Right lobe of liver (tissue), 6 donors: ENCODE data around the gene FGFR3. TPM values are rescaled to one million over a fixed set of nuclear protein-coding genes. Genes with fewer than 3 reads are reported as not detected.

Source experiments
- ATAC-seq, 4 donors: fragments of 200-7000 bp; cut with Tn5 transposase; one replicate each; pipeline ENCODE4 v1.9.1; 2020; ENCODE audit warnings: mild to moderate bottlenecking in 4 of 4, moderate library complexity in 4 of 4
- DNase-seq, 3 donors: peaks; one replicate each; pipeline ENCODE4 v3.0.0-alpha.2; 2020
- H3K27ac ChIP-seq, 3 donors: fragments of 200-600 bp; one replicate each; pipeline ENCODE4 v1.8.0; 2022
- H3K27me3 ChIP-seq, 2 donors: fragments of 200-600 bp; one replicate each; pipeline ENCODE4 v1.8.0; 2022
- H3K36me3 ChIP-seq, 4 donors: fragments of 200-600 bp; sonication (generic) in 1 of 4; one replicate each; pipeline versions ENCODE4 v1.5.1 to v1.8.0; 2017 to 2022; ENCODE audit warnings: control low read depth in 1 of 4
- H3K4me1 ChIP-seq, 4 donors: fragments of 200-600 bp; sonication (generic) in 1 of 4; one replicate each; pipeline versions ENCODE4 v1.5.1 to v1.8.0; 2017 to 2022; ENCODE audit warnings: control low read depth in 1 of 4
- H3K4me3 ChIP-seq, 3 donors: fragments of 200-600 bp; one replicate each; pipeline ENCODE4 v1.8.0; 2022
- H3K9me3 ChIP-seq, 4 donors: fragments of 200-600 bp; sonication (generic) in 1 of 4; one replicate each; pipeline versions ENCODE4 v1.5.1 to v1.8.0; 2017 to 2022; ENCODE audit warnings: control low read depth in 1 of 4
- CTCF ChIP-seq, 4 donors: fragments of 200-600 bp in 3 of 4; fragments of 450-650 bp in 1 of 4; IDR thresholded peaks; one replicate each; pipeline versions ENCODE4 v1.5.1 to v1.8.0; 2016 to 2022; ENCODE audit warnings: antibody characterized with exemption in 4 of 4, mild to moderate bottlenecking in 2 of 4
- POLR2A ChIP-seq: fragments of 450-650 bp; IDR thresholded peaks from one replicate; pipeline ENCODE4 v1.6.1; 2017; ENCODE audit warnings: antibody characterized with exemption, mild to moderate bottlenecking
- WGBS: methylation state at CpG from one replicate; pipeline ENCODE4 v1.1.6; 2018; ENCODE audit warnings: low coverage, low lambda C conversion rate; ENCODE audit not compliant: insufficient coverage; ENCODE audit errors: missing lambda C conversion rate; 5-methylcytosine and 5-hydroxymethylcytosine counted together
- intact Hi-C, 2 donors: fragments of 100-400 bp; cut with DNase I; formaldehyde crosslinking; loops; one replicate each; pipeline versions ENCODE4 v1.11.2 to v1.14.1; 2022
- total RNA-seq, 6 experiments: library from RNA; depleted of rRNA in 2 of 6; stranded (reverse); fragments of >200 nt in 2 of 6; fragmentation: NEBNext Ultra II Directional in 3 of 6; extraction: Animal tissue kit (Norgen Biotek cat#: 25700) in 3 of 6; gene quantifications; one replicate each; pipeline versions ENCODE4 v1.1.0 to v1.2.4, GENCODE V29; 2016 to 2023
- donor health status: DM: no; HTN: yes; CAD: no.
- donor health status: DM: no; HTN: no; CAD: no.
- donor health status: DM: no; HTN: no; CAD: no.
- donor health status: DM: no; HTN: yes; CAD: no.
- donor health status: DM: no; HTN: yes; CAD: no.

FGFR3 gene
- total RNA-seq, 6 experiments from 2014 or later = 14.3 to 30.0 (median 25.7) TPM

GRCh38 chr4:1812720-1813119, 19.6 kb downstream of the FGFR3 start:
- WGBS = 78% methylated on average over 2 of the region's 11 CpGs
- Histone ChIP-seq H3K27ac (no peak overlapping the region), H3K9me3 (no peaks in the 10 kb centered on the region), H3K36me3 (peaks cover 0 to 28% (median 12%) of the 10 kb centered on the region in 4 donors), H3K4me1 (peaks cover 0 to 37% (median 8%) of the 10 kb centered on the region in 4 donors), H3K27me3 (no peaks in the 10 kb centered on the region), H3K4me3 (no peak overlapping the region)
- TF ChIP-seq CTCF (IDR thresholded peaks at IDR 0.05) = no peak
- TF ChIP-seq POLR2A = no peak
- DNase-seq = no peak
- intact Hi-C loops = loop anchor here in 1 of 2 donors (5.0 kb wide), 1 partner anchor 65 kb away; no protein-coding TSS in a partner anchor
- ATAC-seq = no peak

- H3K36me3 ChIP-seq = peaks cover 0 to 34% (median 16%) of the 10 kb centered on the region in 4 donors
- no peak overlapping the region for H3K27ac ChIP-seq
- intact Hi-C loops = loop anchor here in 1 of 2 donors (5.0 kb wide), 1 partner anchor 66 kb away; no protein-coding TSS in a partner anchor
- TF ChIP-seq CTCF (IDR thresholded peaks at IDR 0.05) (no peak), POLR2A (no peak)
- WGBS = 66% methylated on average over 6 of the region's 9 CpGs
- H3K27me3 ChIP-seq = no peaks in the 10 kb centered on the region
- DNase-seq = no peak
- peaks cover 0 to 32% (median 6%) of the 10 kb centered on the region in 4 donors for H3K4me1 ChIP-seq
- no peak overlapping the region for H3K4me3 ChIP-seq
- no peak for ATAC-seq
- no peaks in the 10 kb centered on the region for H3K9me3 ChIP-seq
These were observed 20.1 kb downstream of the FGFR3 start for GRCh38 chr4:1813231-1813630.

GRCh38 chr4:1813915-1814314, 20.8 kb downstream of the FGFR3 start:
- 68% methylated on average over 5 of the region's 9 CpGs for WGBS
- no peak for ATAC-seq

GRCh38 chr4:1814453-1814852, 21.4 kb downstream of the FGFR3 start:
- 82% methylated on average over 2 of the region's 8 CpGs for WGBS
- H3K9me3 ChIP-seq = no peaks in the 10 kb centered on the region
- no peak overlapping the region for H3K27ac ChIP-seq
- no peak for DNase-seq
- intact Hi-C loops = loop anchor here in 1 of 2 donors (5.0 kb wide), 1 partner anchor 67 kb away; no protein-coding TSS in a partner anchor
- no peak for ATAC-seq
- TF ChIP-seq POLR2A (no peak), CTCF (IDR thresholded peaks at IDR 0.05) (no peak)
- H3K4me3 ChIP-seq = no peak overlapping the region
- peaks cover 0 to 21% (median 3%) of the 10 kb centered on the region in 4 donors for H3K4me1 ChIP-seq
- peaks cover 0 to 43% (median 23%) of the 10 kb centered on the region in 4 donors for H3K36me3 ChIP-seq
- no peaks in the 10 kb centered on the region for H3K27me3 ChIP-seq

More at GRCh38 chr4:1813915-1814314, 20.8 kb downstream of the FGFR3 start:
- no peaks in the 10 kb centered on the region for H3K9me3 ChIP-seq
- no peak overlapping the region for H3K4me3 ChIP-seq
- H3K4me1 ChIP-seq = peaks cover 0 to 25% (median 3%) of the 10 kb centered on the region in 4 donors
- intact Hi-C loops = loop anchor here in 1 of 2 donors (5.0 kb wide), 1 partner anchor 67 kb away; no protein-coding TSS in a partner anchor
- TF ChIP-seq CTCF (IDR thresholded peaks at IDR 0.05) (no peak), POLR2A (no peak)
- no peak overlapping the region for H3K27ac ChIP-seq
- no peak for DNase-seq
- H3K36me3 ChIP-seq = peaks cover 0 to 40% (median 22%) of the 10 kb centered on the region in 4 donors
- H3K27me3 ChIP-seq = no peaks in the 10 kb centered on the region
